CD4-positive, alpha-beta memory T cell (primary cell): ENCODE data around the gene CMTM3. TPM values are rescaled to one million over a fixed set of nuclear protein-coding genes. Genes with fewer than 3 reads are reported as not detected.
A peak's percentile ranks its signal among the peaks of the same experiment; 100 is the strongest.

ENCODE experiments used
- CTCF ChIA-PET: fragments of 350-600 bp; sonication (Branson Sonifier 250); formaldehyde crosslinking; loops from one replicate; lab custom pipeline; 2021; ENCODE audit warnings: inconsistent platforms; ENCODE audit not compliant: partially characterized antibody; lab: Charles Lee
- POLR2A ChIA-PET: fragments of 350-600 bp; sonication (Branson Sonifier 250); formaldehyde crosslinking; loops from one replicate; lab custom pipeline; 2021; ENCODE audit not compliant: partially characterized antibody; lab: Charles Lee
- DNase-seq, 5 donors: peaks; one replicate each; pipeline versions ENCODE4 v3.0.0 to v3.0.0-alpha.2; 2020 to 2022; ENCODE audit warnings: mixed read lengths in 1 of 5
- H3K27ac ChIP-seq: one replicate; pipeline ENCODE4 v1.7.0; 2013; ENCODE audit warnings: low read depth, low read length
- H3K27me3 ChIP-seq: 2 replicates; pipeline ENCODE4 v1.7.0; 2013; ENCODE audit warnings: mild to moderate bottlenecking, low read length, moderate library complexity; ENCODE audit not compliant: insufficient read depth
- H3K36me3 ChIP-seq: 2 replicates; pipeline ENCODE4 v1.7.0; 2013; ENCODE audit warnings: mild to moderate bottlenecking, low read length, moderate library complexity; ENCODE audit not compliant: insufficient read depth
- H3K4me1 ChIP-seq: 2 replicates; pipeline ENCODE4 v1.7.0; 2013; ENCODE audit warnings: mild to moderate bottlenecking, low read length, moderate library complexity; ENCODE audit not compliant: insufficient read depth
- H3K4me3 ChIP-seq, 2 donors: one replicate each; pipeline ENCODE4 v1.7.0; 2013; ENCODE audit warnings: low read length in 2 of 2, mild to moderate bottlenecking in 1 of 2
- H3K9me3 ChIP-seq, 2 donors: one replicate each; pipeline ENCODE4 v1.7.0; 2013; ENCODE audit warnings: low read length in 2 of 2, control low read depth in 1 of 2; ENCODE audit not compliant: control insufficient read depth in 1 of 2
- H3K27ac Mint-ChIP-seq, 7 donors: one replicate each; pipeline ENCODE4 v1.8.0; 2020 to 2021; ENCODE audit warnings: mixed read lengths in 7 of 7, mild to moderate bottlenecking in 6 of 7, inconsistent platforms in 3 of 7, moderate library complexity in 3 of 7
- H3K27me3 Mint-ChIP-seq, 2 donors: one replicate each; pipeline ENCODE4 v1.8.0; 2020 to 2021; ENCODE audit warnings: mixed read lengths in 2 of 2
- H3K36me3 Mint-ChIP-seq, 2 donors: one replicate each; pipeline ENCODE4 v1.8.0; 2020 to 2021; ENCODE audit warnings: mixed read lengths in 2 of 2, inconsistent platforms in 1 of 2, mild to moderate bottlenecking in 1 of 2
- H3K4me1 Mint-ChIP-seq, 4 donors: one replicate each; pipeline ENCODE4 v1.8.0; 2020 to 2021; ENCODE audit warnings: mixed read lengths in 4 of 4, mild to moderate bottlenecking in 1 of 4
- H3K4me3 Mint-ChIP-seq, 8 donors: one replicate each; pipeline ENCODE4 v1.8.0; 2020 to 2021; ENCODE audit warnings: mixed read lengths in 8 of 8, mild to moderate bottlenecking in 7 of 8, moderate library complexity in 6 of 8, inconsistent platforms in 3 of 8
- H3K9me3 Mint-ChIP-seq, 8 donors: one replicate each; pipeline ENCODE4 v1.8.0; 2020 to 2021; ENCODE audit warnings: mixed read lengths in 8 of 8, mild to moderate bottlenecking in 5 of 8, inconsistent platforms in 3 of 8, moderate library complexity in 1 of 8
- intact Hi-C: fragments of 100-400 bp; cut with micrococcal nuclease; formaldehyde crosslinking; loops from one replicate; pipeline ENCODE4 v1.15.1; 2023
- polyA plus RNA-seq, 2 donors: library from polyadenylated mRNA; unstranded; fragments of 300-500 nt; fragmentation: Illumina TruSeq; gene quantifications; one replicate each; pipeline ENCODE4 v1.2.3, GENCODE V29; 2021
- total RNA-seq, 2 experiments: library from RNA; stranded (reverse); gene quantifications; one replicate each; pipeline ENCODE4 v1.2.3, GENCODE V29; 2021

CMTM3 gene
- total and polyA plus RNA-seq, 4 experiments from 2014 or later = 74.2 to 105 (median 86.6) TPM

GRCh38 chr16:66580605-66581209 lies 23.8 kb upstream of the CMTM3 start:
- POLR2A ChIA-PET = interaction anchor here (0.9 to 2.4 kb wide), 4 partner anchors 23 to 28 kb away, joined by 3 to 13 read pairs (median 7); partner anchors contain the start of genes CKLF and CMTM3

GRCh38 chr16:66581246-66581952 lies 23.1 kb upstream of the CMTM3 start:
- Histone ChIP-seq H3K9me3 (no peaks in the 10 kb centered on the region), H3K4me3 (no peak overlapping the region), H3K36me3 (no peaks in the 10 kb centered on the region), H3K27ac (no peak overlapping the region), H3K27me3 (peaks cover 3% of the 10 kb centered on the region), H3K4me1 (peaks cover 5% of the 10 kb centered on the region)
- DNase-seq = no peak
- Mint-ChIP-seq H3K9me3 (no peaks in the 10 kb centered on the region), H3K4me1 (peaks cover 4 to 17% (median 10%) of the 10 kb centered on the region in 4 donors), H3K36me3 (no peaks in the 10 kb centered on the region), H3K4me3 (no peak overlapping the region), H3K27ac (peak overlapping the region in 1 of 7 donors; percentile 34), H3K27me3 (peaks cover 2 to 6% of the 10 kb centered on the region in 2 donors)
- intact Hi-C loops = no loop called here
- POLR2A ChIA-PET = interaction anchor here (0.9 to 1.7 kb wide), 3 partner anchors 9 to 29 kb away, joined by 3 to 5 read pairs (median 3); partner anchors contain the start of genes CKLF and CMTM3
- CTCF ChIA-PET = interaction anchor here (1.2 to 2.6 kb wide), 2 partner anchors 11 to 18 kb away, joined by 3 to 6 read pairs; no protein-coding TSS in a partner anchor

More at GRCh38 chr16:66580605-66581209, 23.8 kb upstream of the CMTM3 start:
- peaks cover 5% of the 10 kb centered on the region for H3K4me1 ChIP-seq
- no peak overlapping the region for H3K27ac ChIP-seq
- Mint-ChIP-seq H3K27me3 (peaks cover 2 to 6% of the 10 kb centered on the region in 2 donors), H3K9me3 (no peaks in the 10 kb centered on the region), H3K36me3 (no peaks in the 10 kb centered on the region), H3K4me3 (peak overlapping the region in 2 of 8 donors; percentile 1 to 4), H3K4me1 (peaks cover 4 to 17% (median 9%) of the 10 kb centered on the region in 4 donors), H3K27ac (no peak overlapping the region)
- intact Hi-C loops = no loop called here
- peaks cover 3% of the 10 kb centered on the region for H3K27me3 ChIP-seq
- H3K4me3 ChIP-seq = no peak overlapping the region
- no peaks in the 10 kb centered on the region for H3K9me3 ChIP-seq
- no peaks in the 10 kb centered on the region for H3K36me3 ChIP-seq
- DNase-seq = no peak
- CTCF ChIA-PET = interaction anchor here (1.0 to 2.5 kb wide), 4 partner anchors 9 to 65 kb away, joined by 3 to 12 read pairs (median 3); partner anchors contain the start of gene CMTM3

- DNase-seq = no peak
- Mint-ChIP-seq H3K9me3 (no peaks in the 10 kb centered on the region), H3K4me1 (peaks cover 13 to 21% (median 16%) of the 10 kb centered on the region in 4 donors), H3K36me3 (no peaks in the 10 kb centered on the region), H3K27me3 (peaks cover 0 to 2% of the 10 kb centered on the region in 2 donors), H3K4me3 (no peak overlapping the region), H3K27ac (peak overlapping the region in 3 of 7 donors; percentile 32 to 47 (median 41))
- CTCF ChIA-PET = interaction anchor here (1.0 to 1.7 kb wide), 2 partner anchors 11 to 179 kb away, joined by 4 read pairs; no protein-coding TSS in a partner anchor
- Histone ChIP-seq H3K9me3 (no peaks in the 10 kb centered on the region), H3K4me3 (no peak overlapping the region), H3K27ac (no peak overlapping the region), H3K27me3 (no peaks in the 10 kb centered on the region), H3K36me3 (no peaks in the 10 kb centered on the region), H3K4me1 (peaks cover 17% of the 10 kb centered on the region)
- POLR2A ChIA-PET = interaction anchor here (1.2 kb wide), 1 partner anchor 18 kb away, joined by 4 read pairs; no protein-coding TSS in a partner anchor
- intact Hi-C loops = loop anchor here (5.0 kb wide), 1 partner anchor 33 kb away; the partner anchor contains the start of genes CKLF and TK2
These were observed 18.8 kb upstream of the CMTM3 start for GRCh38 chr16:66585481-66586239.

GRCh38 chr16:66587881-66588600 lies 16.5 kb upstream of the CMTM3 start:
- Mint-ChIP-seq H3K36me3 (no peaks in the 10 kb centered on the region), H3K27ac (peak overlapping the region in 2 of 7 donors; percentile 36 to 69), H3K4me3 (peak overlapping the region in 1 of 8 donors; percentile 62), H3K4me1 (peaks cover 13 to 23% (median 19%) of the 10 kb centered on the region in 4 donors), H3K27me3 (no peaks in the 10 kb centered on the region), H3K9me3 (no peaks in the 10 kb centered on the region)
- Histone ChIP-seq H3K4me3 (no peak overlapping the region), H3K27ac (no peak overlapping the region), H3K9me3 (no peaks in the 10 kb centered on the region), H3K4me1 (peaks cover 20% of the 10 kb centered on the region), H3K36me3 (no peaks in the 10 kb centered on the region), H3K27me3 (no peaks in the 10 kb centered on the region)
- no peak for DNase-seq
- ChIA-PET CTCF (interaction anchor here (1.5 to 3.1 kb wide), 5 partner anchors 16 to 112 kb away, joined by 5 to 57 read pairs (median 34); no protein-coding TSS in a partner anchor), POLR2A (no interaction called here)
- intact Hi-C loops = loop anchor here (2.0 to 5.0 kb wide), 2 partner anchors 25 to 36 kb away; partner anchors contain the start of genes CKLF and TK2

- ChIA-PET CTCF (interaction anchor here (0.6 to 3.1 kb wide), 31 partner anchors 9 to 183 kb away, joined by 3 to 62 read pairs (median 5); partner anchors contain the start of genes CKLF and CMTM2), POLR2A (interaction anchor here (0.6 to 2.7 kb wide), 19 partner anchors 9 to 191 kb away, joined by 3 to 39 read pairs (median 5); partner anchors contain the start of genes CKLF, CMTM2 and CMTM3)
- no peaks in the 10 kb centered on the region for H3K27me3 ChIP-seq
- Mint-ChIP-seq H3K27ac (peak overlapping the region; percentile 48 to 96 (median 77)), H3K4me3 (peak overlapping the region; percentile 80 to 94 (median 87)), H3K36me3 (no peaks in the 10 kb centered on the region), H3K27me3 (no peaks in the 10 kb centered on the region), H3K4me1 (peaks cover 13 to 23% (median 19%) of the 10 kb centered on the region in 4 donors), H3K9me3 (no peaks in the 10 kb centered on the region)
- H3K9me3 ChIP-seq = no peaks in the 10 kb centered on the region
- H3K4me3 ChIP-seq = no peak overlapping the region
- intact Hi-C loops = loop anchor here (1.0 to 5.0 kb wide), 7 partner anchors 15 to 183 kb away; partner anchors contain the start of genes CKLF, CMTM3 and TK2
- DNase-seq = peak; percentile 64 to 74 (median 70)
- H3K4me1 ChIP-seq = peaks cover 20% of the 10 kb centered on the region
- no peaks in the 10 kb centered on the region for H3K36me3 ChIP-seq
- no peak overlapping the region for H3K27ac ChIP-seq
These were observed 15.4 kb upstream of the CMTM3 start for GRCh38 chr16:66588981-66589713.
